Stimulated activated CD8-positive, alpha-beta memory T cell treated with anti-CD3 and anti-CD28 coated beads, Interleukin-7, amount 100 ng/mL, for 48 hours (primary cell): ENCODE measurements around the gene FCER1G.

Experiments used
- DNase-seq, 2 donors: peaks; one replicate each; pipeline ENCODE4 v3.0.0-alpha.2; 2020; ENCODE audit warnings: low read depth in 1 of 2; ENCODE audit errors: extremely low read depth in 1 of 2

The FCER1G gene

GRCh38 chr1:161260376-161261260, 45.5 kb downstream of the FCER1G start:
- DNase-seq, result no peak

GRCh38 chr1:161261261-161262235, 46.5 kb downstream of the FCER1G start:
- DNase-seq, result no peak

GRCh38 chr1:161265305-161265704, 50.2 kb downstream of the FCER1G start:
- no peak for DNase-seq

- no peak for DNase-seq
Measured at GRCh38 chr1:161266202-161266601, 51.1 kb downstream of the FCER1G start.

- no peak for DNase-seq
Measured at GRCh38 chr1:161266836-161267235, 51.7 kb downstream of the FCER1G start.

- DNase-seq, result no peak
Measured at GRCh38 chr1:161267321-161267720, 52.2 kb downstream of the FCER1G start.
